HuH-7 (cell line): Measurements from ENCODE around the gene SCT.

ENCODE experiments used
- DNase-seq: peaks from one replicate; pipeline ENCODE4 v3.0.0; 2011; ENCODE audit warnings: low spot score

SCT gene

DNA sequence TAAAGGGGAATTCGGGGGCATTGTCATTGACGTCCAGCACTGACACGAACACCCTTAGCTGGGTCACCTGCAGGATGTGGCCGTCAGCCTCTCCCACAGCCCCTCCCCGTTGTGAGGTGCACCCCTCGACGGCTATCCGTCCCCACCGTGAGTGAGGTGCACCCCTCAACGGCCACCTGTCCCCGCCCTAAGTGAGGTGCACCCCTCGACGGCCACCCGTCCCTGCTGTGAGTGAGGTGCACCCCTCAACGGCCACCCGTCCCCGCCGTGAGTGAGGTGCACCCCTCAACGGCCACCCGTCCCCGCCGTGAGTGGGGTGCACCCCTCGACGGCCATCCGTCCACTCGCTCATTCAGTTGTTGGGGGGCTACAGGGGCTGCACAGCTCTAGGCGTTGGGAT, 5.1 kb downstream of the SCT start:
- no peak for DNase-seq

DNA sequence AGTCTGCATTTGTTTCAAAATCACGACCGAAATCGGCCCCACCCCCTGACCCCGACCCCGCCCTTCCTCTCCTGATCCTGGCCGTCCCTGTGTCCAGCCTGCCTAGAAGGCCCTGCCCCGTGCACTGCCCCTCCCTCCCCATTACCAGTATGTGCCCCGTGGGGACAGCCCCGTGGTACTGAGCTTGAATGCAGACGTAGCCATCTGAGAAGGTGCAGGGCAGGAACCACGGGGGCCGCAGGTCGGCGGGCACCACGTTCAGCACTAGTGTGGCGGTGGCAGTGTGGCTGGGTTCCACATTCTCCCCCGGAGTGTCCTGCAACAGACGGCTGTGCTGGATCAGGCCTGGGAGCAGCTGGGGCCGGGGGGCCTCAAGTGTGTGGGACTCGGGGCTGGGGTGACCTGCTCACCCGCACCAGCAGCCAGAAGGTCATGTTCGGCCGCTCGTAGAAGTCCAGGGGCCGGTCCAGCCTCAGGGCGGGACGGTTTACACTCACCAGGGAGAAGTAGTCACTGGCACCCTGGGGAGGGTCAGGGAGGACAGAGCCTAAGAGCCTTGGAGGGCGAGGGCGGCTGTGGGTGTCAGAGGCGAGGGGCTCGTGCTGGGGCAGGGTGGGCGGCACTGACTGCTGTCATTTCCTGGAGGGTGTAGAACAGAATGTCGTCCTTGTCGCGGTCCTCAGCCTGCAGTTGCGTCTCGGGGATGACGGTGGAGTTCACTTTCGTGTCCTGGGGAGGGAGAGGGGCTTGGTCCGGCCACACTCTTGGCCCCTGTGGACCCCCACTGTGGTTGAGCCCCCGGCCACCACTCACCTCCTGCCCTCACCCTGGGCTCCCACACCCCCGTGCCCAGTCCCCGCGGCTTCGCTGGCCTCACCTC, 5.8 kb downstream of the SCT start:
- no peak for DNase-seq

DNA sequence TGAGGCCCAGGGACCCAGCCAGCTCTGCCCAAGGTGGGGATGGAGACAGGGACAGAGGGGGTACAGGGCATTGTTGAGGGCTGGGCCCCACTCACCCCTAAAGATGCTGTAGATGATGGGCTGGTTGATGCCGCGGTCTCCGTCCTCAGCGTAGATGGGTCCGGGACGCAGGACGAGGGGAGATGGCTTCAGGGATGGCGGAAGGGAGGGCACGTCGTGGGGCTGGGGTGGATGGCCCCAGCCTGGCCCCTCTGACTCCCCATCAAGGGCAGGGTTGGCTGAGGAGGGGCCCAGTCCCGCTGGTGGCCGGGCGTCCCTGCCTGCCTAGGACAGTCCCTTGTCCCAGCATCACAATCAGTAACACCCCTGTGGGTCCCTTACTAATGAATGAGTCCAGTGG, 6.8 kb downstream of the SCT start:
- no peak for DNase-seq

DNA sequence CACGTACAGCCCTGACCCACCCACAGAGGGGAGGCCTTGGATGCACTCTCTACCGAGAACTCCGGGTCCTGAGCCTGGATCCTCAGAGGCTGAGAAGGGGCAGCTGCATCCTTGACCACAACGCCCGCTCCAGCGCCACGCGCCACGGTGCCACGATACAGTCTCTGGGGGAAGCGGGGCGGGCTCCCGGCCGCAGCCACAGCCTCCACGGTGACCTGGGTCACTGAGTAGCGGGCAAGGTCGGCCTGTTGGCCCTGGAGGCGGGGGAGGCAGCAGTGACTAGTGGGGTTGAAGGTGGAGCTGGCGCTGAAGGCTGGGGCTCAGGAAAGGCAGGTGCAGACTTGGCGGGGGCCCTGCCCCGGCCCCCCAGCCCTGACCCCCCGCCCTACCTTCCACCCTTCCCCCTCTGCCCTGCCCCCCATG, 7.3 kb downstream of the SCT start:
- no peak for DNase-seq

DNA sequence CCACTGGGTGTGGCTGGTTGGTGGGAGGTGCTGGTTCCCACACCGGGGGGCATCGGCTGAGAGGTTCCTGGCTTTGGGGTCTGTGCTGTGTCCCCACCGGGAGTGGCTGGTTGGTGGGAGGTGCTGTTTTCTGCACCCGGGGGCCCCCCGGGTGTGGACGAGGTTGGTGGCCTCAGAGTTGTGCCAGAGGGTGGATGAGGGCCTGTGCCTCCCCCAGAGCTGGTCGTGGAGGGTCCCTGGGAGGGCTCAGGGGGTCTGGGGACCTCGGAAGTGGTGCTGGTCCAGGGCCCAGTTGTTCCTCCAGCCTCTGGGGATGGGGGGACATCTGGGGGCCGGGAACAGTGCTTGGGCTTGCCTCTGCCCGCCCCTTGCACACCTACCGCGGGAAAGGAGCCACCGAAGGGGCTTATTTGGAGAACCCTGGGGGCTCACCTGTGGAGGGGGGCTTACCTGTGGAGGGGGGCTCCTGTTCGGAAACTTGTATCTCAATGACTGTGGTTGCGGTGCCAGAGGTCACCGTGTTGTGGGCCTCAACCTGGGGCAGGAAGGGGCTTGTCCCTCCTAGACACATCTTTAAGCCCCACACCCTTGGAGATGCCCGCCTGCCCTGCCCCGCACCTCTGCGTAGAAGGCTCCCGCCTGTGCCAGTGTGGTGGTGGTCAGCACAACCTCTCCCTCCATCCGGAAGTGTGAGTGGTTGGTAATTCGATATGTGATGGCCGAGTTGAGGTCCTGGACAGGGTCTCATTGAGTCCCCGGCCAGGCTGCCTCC, 7.9 kb downstream of the SCT start:
- DNase-seq, result no peak

DNA sequence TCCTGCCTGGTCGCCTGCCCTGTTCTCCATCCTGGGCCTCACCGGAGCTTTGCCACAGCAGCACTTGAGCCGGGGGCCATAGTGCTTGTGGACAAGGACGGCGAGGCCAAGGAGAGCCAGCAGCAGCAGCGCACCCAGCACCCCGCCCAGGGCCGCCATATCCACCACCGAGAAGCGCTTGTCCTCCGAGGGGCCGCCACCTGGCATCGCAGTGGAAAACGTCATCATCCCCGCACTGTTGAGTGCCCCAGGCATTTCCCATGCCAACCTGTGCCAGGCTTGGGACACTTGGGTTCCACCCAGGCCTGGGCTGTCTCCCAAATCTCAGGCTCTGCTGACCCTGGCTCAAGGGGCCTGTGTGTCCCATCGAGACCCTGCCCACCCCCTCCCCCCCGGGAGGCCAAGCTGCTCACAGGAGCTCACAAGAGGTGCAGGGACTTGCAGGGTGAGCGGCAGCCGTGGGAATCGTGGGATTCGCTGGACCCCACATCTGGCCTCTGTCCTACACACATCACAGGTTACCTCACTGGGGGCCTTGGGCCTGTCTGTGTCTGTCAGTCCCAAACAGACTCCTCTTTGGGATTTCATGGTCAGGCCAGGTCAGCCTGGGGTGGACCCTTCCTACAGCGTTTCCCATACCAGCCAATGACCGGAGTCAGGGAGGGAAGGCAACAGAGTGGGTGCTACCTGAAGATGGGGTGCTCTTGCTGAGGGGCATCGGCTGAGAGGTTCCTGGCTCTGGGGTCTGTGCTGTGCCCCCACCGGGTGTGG, 8.9 kb downstream of the SCT start:
- no peak for DNase-seq

DNA sequence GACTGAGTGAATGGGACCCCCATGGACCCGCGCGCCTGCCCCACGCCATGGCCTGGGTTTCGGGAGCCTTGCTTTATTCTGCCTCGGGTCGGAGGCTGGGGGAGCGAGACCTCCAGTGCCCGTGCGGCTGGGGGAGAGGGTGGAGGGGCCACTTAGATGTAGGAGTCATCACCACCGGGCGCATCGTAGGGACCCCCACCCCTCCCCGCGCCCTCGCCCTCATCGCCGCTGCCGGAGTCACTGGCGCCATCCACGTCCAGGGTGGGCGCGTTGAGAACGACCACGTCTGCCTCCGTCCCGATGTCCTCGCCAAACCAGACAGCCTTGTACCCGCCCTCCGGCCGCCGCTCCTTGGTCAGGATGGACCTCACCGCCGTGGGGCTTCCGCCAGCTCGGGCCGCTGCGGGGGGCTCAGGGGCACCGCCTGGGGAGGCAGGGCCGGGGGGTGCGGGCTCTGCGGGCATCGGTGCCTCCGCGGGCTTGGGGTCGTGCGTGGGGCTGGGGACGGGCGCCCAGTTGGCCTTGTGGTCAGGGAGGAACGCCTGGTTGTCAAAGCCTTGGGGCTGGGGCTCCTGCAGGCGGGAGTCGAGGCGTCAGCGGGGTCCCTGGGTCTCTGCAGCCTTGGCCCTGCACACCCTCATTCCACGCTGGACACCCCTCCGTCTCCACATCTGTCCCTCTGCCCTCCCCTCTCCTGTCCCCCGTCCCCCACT, 9.6 kb downstream of the SCT start:
- no peak for DNase-seq

DNA sequence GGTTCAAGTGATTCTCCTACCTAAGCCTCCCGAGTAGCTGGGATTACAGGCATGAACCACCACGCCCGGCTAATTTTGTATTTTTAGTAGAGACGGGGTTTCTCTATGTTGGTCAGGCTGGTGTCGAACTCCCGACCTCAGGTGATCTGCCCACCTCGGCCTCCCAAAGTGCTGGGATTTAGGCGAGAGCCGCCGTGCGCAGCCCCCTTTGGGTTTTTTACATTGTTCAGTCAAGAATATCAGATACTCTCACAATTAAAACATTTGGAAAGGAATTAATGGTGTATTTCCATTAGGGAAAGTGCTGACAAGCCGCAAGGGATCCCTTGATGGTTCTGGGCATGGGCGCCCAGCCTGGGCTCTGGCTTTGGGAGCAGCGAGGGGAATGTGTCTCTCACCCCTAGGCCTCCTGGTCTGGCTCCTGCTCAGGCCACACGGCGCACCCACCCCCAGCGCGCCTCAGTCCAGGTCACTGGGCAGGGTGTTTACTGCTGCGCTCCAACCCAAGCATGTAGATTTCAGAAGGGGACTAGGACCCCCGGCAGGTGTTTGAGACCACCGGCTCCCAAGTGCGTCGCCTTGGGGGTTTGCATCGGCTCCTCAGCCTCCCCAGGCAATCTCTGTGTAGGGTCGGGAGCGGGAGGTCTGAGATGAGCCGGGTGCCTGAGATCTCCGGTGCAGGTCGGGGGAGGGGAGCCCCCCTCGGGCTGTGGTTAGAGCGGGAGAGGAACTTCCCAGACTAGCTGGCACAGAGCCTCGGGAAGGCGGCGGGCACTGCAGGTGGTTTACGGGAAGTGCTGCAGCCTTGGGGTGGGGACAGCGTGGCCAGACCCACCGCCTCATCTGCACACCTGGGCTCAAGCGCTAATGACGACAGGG, 10.4 kb downstream of the SCT start:
- no peak for DNase-seq

DNA sequence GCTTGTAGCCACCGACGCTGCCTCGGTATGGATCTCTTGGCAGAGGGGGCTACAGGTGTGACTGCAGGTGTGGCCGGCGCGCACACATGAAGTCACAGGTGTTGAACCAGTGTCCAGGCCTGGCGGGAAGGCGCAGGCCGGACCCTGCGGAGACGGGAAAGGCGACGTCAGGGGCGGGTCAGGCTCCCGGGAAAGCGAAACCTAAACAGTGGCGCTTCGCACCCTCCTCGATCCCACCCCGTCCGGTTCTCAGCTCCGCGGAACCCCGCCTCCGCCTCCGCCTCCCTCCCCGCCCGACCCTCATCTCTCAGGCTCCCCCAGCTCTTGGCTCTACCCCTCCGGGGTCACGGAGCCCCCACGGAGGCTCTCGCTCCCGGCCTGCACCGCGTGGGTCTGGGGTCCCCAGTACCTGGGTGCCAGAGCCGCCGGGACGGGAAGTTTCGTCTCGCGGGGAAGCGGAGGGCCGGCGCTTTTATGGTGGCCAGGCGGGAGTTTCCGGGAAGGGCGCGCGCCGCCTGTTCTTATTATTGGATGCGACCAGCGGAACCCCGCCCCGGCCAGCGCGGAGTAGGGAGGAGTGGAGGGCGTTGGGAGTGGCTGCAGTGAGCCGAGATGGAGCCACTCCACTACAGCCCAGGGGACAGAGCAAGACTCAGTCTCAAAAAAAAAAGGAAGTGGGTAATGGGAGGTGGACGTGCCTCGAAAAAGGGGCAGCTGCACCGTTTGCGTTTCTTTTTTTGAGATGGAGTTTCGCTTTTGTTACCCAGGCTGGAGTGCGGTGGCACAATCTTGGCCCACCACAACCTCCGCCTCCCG, 11.3 kb downstream of the SCT start, which contains the start of gene IRF7:
Gene IRF7, minus strand, starts transcription at position 447 of the 816 bp plus-strand sequence. CDS start 586 bp downstream, outside the sequence.
- DNase-seq, result no peak

DNA sequence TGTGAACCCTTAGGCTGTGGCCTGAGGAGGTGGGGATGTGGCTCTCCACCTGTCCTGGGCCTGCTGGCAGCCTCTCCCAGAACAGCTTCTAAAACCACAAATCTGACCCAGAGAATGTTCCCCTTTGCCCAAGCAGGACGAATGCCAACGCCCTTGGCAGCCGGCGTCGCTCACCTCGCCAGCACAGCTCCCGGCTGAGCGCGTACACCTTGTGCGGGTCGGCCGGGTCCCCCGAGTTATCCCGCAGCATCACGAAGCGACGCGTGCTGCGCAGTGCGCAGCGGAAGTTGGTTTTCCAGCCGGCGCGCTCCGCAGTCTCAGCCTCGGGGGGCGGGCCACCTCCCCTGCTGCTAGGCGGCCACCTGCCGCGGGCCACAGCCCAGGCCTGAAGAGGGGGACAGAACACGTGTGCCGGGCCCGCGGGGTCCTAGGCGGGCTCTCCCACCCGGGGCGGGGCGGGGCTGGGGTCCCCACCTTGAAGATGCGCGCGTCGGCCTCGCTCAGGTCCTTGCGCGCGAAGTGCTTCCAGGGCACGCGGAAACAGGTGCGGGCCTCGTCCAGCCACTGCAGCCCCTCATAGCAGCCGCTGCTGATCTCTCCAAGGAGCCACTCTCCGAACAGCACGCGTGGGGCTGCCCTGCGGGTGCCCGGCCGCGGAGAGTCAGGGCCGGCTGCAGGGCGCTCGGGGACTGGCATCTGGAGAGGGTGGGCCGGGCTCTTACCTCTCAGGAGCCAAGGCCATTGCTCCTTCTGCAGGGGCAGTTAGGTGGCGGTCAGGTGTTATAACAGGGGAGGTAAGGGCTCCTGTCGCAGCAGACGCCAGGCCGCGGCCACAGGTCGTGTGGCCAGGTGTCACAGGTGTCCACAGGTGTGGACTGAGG, 12.1 kb downstream of the SCT start:
- DNase-seq, result no peak

DNA sequence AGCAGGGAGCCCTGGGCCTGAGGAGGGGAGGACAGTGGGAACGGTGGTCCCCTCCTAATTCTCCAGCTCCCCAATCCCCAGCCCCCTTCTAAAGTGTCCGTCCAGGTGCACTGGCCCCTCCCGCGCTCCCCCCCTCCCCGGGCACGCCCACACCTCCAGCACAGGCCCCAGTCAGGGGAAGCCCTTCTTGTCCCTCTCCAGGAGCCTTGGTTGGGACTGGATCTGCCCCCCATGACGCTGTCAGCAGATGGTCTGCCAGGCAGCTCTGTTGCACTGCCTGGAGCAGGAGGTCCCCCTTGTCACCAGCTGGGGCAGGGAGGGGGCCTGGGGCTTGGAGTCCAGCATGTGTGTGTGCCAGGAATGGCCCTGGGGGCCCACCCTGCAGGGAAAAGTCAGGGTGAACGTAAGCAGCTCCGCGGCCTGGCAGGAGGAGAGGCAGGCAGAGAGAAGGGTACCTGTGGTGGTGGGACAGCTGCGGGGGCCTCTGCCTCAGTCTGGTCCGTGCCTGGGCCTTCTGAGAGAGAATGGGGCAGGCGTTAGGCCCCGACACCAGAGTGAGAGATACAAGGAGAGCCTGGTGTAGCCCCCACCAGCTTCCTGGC, 12.9 kb downstream of the SCT start:
- DNase-seq, result no peak

DNA sequence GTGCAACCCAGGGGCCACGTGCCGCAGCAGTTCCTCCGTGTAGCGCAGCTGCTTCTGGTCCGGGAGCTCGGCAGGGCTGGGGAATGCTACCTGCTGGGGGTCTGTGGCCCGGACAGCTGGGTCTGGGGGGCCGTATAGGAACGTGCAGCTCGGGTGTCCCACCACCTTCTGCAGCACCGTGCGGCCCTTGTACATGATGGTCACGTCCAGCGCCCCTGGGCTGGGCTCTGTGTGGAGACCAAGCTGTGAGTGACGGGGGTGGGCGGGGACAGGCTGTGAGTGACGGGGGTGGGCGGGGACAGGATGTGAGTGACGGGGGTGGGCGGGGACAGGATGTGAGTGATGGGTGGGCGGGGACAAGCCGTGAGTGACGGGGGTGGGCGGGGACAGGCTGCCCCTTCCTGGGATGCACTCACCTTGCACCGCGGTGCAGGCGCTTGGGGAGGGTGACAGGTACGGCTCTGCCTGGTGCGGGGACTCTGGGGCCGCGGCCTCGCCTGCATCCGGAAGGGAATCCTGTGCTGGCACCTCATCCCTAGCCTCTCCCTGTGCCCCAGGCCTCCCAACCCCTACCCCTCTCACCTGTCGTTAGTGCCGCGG, 13.5 kb downstream of the SCT start:
- DNase-seq, result peak; percentile 72

DNA sequence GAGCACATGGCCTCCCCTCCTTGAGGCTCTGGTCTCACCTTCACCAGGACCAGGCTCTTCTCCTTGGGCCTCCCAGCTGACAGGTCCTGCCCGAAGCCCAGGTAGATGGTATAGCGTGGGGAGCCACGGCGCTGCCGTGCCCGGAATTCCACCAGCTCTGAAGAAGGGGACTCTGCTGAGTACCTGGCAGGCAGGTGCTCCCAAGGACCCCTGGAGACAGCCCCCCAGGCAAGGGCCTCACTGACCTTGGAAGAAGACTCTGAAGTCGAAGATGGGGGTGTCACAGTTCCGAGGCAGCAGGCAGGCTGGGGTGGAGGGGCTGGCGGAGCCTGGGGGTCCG, 14.1 kb downstream of the SCT start:
- DNase-seq, result no peak

DNA sequence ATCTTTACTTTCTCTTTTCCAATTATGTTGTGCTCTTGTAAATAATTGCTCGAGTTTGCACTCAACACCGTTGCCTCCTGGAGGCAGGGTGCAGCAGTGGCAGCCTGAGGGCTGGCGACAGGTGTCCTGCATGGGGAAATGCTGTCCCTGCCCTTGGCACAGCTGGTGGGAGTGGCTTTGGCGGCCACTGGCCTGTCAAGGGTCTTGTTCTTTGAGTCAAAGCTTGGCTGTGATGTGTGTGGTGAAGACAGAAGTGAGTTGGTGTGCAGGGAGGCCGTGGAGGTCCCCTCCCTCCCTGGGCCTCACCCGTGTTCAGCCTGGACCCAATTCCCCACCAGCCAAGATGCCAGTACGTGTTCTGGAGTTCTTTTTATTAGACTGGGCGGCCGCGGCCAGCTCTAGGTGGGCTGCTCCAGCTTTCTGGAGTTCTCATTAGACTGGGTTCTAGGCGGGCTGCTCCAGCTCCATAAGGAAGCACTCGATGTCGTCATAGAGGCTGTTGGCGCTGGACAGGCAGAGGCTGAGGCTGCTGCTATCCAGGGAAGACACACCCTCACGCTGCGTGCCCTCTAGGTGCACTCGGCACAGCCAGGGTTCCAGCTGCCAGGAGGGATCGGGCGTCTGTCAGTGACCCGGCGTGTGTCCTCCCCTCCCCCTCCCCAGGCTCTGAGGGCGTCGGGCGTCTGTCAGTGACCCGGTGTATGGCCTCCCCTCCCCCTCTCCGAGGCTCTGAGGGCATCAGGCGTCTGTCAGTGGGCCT, 14.6 kb downstream of the SCT start:
- DNase-seq, result peak; percentile 67

DNA sequence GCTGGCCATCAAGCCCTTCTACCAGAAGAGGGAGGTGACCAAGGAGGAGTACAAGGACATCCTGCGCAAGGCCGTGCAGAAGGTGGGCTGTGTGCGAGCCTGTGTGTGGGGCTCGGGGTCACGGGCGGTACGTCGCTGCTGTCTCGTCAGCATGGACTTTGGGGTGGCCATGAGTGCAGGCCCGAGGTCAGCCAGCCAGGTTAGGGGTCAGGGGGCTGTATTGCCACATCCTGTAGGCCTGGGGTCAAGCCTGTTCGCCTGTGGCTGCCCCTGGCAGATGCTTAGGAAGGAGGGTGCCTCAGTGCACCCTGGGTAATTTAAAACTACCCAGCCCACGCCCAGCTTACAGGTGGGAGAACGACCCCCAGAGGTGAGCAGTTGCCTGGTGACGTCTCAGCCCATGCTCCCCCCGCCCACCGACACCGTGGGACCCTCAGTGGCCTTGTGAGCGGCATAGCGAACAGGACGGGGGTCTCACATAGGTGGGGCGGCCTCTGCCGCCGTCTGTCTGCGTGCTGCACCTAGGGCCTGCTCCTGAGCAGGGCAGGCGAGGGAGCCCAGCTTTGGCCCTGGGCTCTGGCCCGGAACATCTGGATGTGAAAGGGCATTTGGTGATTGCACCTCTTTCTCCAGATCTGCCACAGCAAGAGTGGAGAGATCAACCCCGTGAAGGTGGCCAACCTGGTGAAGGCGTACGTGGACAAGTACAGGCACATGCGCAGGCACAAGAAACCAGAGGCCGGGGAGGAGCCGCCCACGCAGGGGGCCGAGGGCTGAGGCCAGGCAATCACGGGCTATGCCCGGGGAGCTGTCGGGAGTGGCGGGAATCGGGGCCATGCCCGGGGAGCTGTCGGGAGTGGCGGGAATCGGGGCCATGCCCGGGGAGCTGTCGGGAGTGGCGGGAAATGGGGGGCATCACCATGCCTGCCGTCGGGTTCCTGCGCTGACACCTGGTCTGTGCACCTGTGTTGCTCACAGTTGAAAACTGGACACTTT, 15.7 kb downstream of the SCT start:
- no peak for DNase-seq

DNA sequence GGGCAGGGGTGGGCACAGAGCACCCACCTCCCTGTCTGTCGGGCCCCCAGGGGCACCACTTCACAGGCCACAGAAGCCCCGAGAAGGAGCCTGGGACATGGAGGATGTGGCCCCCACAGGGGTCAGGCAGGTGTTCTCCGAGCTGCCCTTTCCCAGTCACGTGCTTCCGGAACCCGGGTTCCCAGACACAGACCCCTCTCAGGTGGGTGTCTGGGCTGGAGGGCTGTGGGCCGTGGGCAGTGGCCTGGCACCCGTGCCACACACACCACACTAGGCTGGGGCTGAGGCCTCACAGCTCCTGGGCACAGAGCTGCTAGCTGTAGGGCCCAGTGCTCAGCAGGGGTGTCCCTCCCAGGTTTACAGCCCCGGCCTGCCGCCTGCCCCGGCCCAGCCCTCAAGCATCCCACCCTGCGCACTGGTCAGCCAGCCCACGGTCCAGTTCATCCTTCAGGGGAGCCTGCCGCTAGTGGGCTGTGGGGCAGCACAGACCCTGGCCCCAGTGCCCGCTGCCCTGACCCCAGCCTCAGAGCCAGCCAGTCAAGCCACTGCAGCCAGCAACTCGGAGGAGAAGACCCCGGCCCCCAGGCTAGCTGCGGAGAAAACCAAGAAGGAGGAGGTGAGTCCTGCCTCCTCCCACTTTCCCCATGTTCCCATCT, 16.7 kb downstream of the SCT start:
- no peak for DNase-seq
